ENCODE data around the gene MYBPC3.

DNA sequence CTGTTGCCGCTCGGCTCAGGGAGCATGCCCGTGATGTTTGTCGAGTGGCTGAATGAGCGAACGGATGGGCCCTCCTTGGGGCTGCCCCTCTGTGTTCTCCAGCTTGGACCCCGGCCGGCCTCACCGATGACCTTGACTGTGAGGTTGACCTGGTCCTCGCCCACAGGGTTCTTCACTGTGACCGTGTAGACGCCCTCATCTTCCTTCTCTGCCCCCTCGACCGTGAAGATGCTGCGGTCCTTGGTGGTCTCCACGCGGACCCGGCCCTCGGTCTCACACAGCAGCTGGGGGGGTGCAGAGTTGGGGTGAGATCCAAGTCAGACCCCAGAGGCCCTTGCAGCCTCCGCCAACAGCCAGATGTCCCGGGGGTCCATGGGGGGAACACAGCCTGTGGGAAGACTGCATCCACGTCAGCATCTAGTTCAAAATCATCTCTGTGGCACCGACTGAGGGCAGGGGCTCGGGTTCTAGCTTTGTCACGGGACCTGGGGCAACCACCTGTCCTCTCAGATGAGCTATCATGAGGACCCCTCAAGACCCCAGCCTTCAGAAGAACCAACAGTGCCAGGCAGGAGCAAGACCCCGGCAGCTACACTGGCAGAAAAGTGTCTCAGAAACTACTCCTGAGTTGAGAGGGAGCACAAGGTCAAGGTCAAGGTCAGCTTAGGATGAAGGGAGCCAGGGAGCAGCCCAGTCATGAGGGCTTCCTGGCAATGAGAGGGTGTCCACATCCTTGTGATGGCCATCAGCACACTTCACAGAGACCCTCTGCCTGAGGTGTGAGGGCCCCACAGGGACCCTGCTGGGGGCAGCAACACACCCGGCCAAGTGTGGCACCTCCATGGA, 13.9 kb downstream of the MYBPC3 start:
- TF ChIP-seq, protein P1, sequence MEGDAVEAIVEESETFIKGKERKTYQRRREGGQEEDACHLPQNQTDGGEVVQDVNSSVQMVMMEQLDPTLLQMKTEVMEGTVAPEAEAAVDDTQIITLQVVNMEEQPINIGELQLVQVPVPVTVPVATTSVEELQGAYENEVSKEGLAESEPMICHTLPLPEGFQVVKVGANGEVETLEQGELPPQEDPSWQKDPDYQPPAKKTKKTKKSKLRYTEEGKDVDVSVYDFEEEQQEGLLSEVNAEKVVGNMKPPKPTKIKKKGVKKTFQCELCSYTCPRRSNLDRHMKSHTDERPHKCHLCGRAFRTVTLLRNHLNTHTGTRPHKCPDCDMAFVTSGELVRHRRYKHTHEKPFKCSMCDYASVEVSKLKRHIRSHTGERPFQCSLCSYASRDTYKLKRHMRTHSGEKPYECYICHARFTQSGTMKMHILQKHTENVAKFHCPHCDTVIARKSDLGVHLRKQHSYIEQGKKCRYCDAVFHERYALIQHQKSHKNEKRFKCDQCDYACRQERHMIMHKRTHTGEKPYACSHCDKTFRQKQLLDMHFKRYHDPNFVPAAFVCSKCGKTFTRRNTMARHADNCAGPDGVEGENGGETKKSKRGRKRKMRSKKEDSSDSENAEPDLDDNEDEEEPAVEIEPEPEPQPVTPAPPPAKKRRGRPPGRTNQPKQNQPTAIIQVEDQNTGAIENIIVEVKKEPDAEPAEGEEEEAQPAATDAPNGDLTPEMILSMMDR (IDR thresholded peaks at IDR 0.05): no peak
- no peak for TF ChIP-seq POLR2A (IDR thresholded peaks at IDR 0.05)
